GM13977 (cell line): ENCODE results near the gene CRACDL.

Experiments used
- DNase-seq: peaks from one replicate; pipeline ENCODE4 v3.0.0; 2012; ENCODE audit warnings: low spot score
- CTCF ChIP-seq: IDR thresholded peaks from 2 replicates; pipeline ENCODE4 v1.5.1; 2012; ENCODE audit warnings: mild to moderate bottlenecking, control low read depth; ENCODE audit not compliant: insufficient read depth; ENCODE audit errors: extremely low read depth, missing control alignments
- in situ Hi-C: fragments of 300-500 bp; cut with MboI; formaldehyde crosslinking; loops from one replicate; pipeline ENCODE4 v1.12.0; 2022; ENCODE audit warnings: low sequenced_read_pairs, low pct_unique_long_range_greater_than_20kb, mixed read lengths, inconsistent platforms; ENCODE audit not compliant: unreplicated experiment

Gene CRACDL

GRCh38 chr2:98804265-98804650, 131.8 kb downstream of the CRACDL start:
- TF ChIP-seq CTCF = no peak
- in situ Hi-C loops = no loop called here
- DNase-seq = no peak

- in situ Hi-C loops = no loop called here
- DNase-seq = no peak
- TF ChIP-seq CTCF = no peak
These were observed 132.4 kb downstream of the CRACDL start for GRCh38 chr2:98803405-98804264.

- in situ Hi-C loops = no loop called here
- no peak for TF ChIP-seq CTCF
These were observed 133.7 kb downstream of the CRACDL start for GRCh38 chr2:98802344-98802743.

GRCh38 chr2:98801921-98802321, 134.1 kb downstream of the CRACDL start:
- no peak for TF ChIP-seq CTCF
- in situ Hi-C loops = no loop called here

More at GRCh38 chr2:98802344-98802743, 133.7 kb downstream of the CRACDL start:
- no peak for DNase-seq

GRCh38 chr2:98801286-98801685, 134.7 kb downstream of the CRACDL start:
- DNase-seq = no peak
- no peak for TF ChIP-seq CTCF
- in situ Hi-C loops = no loop called here

More at GRCh38 chr2:98801921-98802321, 134.1 kb downstream of the CRACDL start:
- DNase-seq = no peak

- TF ChIP-seq CTCF = no peak
- in situ Hi-C loops = no loop called here
- DNase-seq = no peak
These were observed 135.5 kb downstream of the CRACDL start for GRCh38 chr2:98800330-98801064.
